ENCODE data around the gene PPP1R12B. TPM values are rescaled to one million over a fixed set of nuclear protein-coding genes. Genes with fewer than 3 reads are reported as not detected.
"Not testable (repeated sequence)": the region's sequence is repeated elsewhere in the genome, so short reads cannot be mapped to it uniquely, and the experiment has no call there.

Gene PPP1R12B
- total and polyA plus RNA-seq, 2 donors (not counting 1 experiment from before 2014, with no cell fraction given): 13.4 to 21.7 TPM

- DNase-seq (ENCODE audit: low read depth in 2 of 2): peak; percentile 74 to 89
- Histone ChIP-seq H3K27me3 (ENCODE audit: control insufficient read depth, insufficient read depth, low read length) (no peaks in the 10 kb centered on the region), H3K9ac (ENCODE audit: insufficient read depth, low read length) (no peak overlapping the region), H3K4me1 (ENCODE audit: control insufficient read depth, extremely low read depth, insufficient read depth, low read length) (peaks cover 2% of the 10 kb centered on the region), H4K20me1 (ENCODE audit: control insufficient read depth, extremely low read depth, insufficient read depth, low read length) (no peaks in the 10 kb centered on the region), H3K79me2 (ENCODE audit: control insufficient read depth, insufficient read depth, low read length) (no peaks in the 10 kb centered on the region), H3K27ac (ENCODE audit: insufficient read depth, low read length) (no peak overlapping the region), H3K36me3 (ENCODE audit: control insufficient read depth, insufficient read depth, low read length) (no peaks in the 10 kb centered on the region), H3K9me3 (ENCODE audit: control insufficient read depth, insufficient read depth, low read depth, low read length) (no peaks in the 10 kb centered on the region), H3K4me2 (ENCODE audit: extremely low read depth, insufficient read depth, low read length) (no peak overlapping the region), H3K4me3 (replicated peaks in 1 of 4; ENCODE audit: control extremely low read depth in 1 of 4, insufficient read depth in 1 of 4, low read depth in 3 of 4, low read length in 4 of 4) (peak overlapping the region in 1 of 4 experiments; percentile 9), H2AFZ (ENCODE audit: low read length) (no peak overlapping the region)
- TF ChIP-seq EZH2 (IDR thresholded peaks at IDR 0.05; ENCODE audit: low read length, missing control alignments) (no peak), CTCF (conservative IDR thresholded peaks at IDR 0.05 in 1 of 2, IDR thresholded peaks at IDR 0.05 in 1 of 2; ENCODE audit: low read depth in 1 of 2, low read length in 2 of 2) (no peak)
Observed at GRCh38 chr1:202505356-202505755, 156.9 kb downstream of the PPP1R12B start.

GRCh38 chr1:202505880-202506575 lies 157.5 kb downstream of the PPP1R12B start:
- H3K9ac ChIP-seq (ENCODE audit: insufficient read depth, low read length); H3K4me1 ChIP-seq (ENCODE audit: control insufficient read depth, extremely low read depth, insufficient read depth, low read length); H3K36me3 ChIP-seq (ENCODE audit: control insufficient read depth, insufficient read depth, low read length); H3K4me2 ChIP-seq (ENCODE audit: extremely low read depth, insufficient read depth, low read length); H4K20me1 ChIP-seq (ENCODE audit: control insufficient read depth, extremely low read depth, insufficient read depth, low read length); H3K9me3 ChIP-seq (ENCODE audit: control insufficient read depth, insufficient read depth, low read depth, low read length); H3K27me3 ChIP-seq (ENCODE audit: control insufficient read depth, insufficient read depth, low read length); H3K4me3 ChIP-seq (replicated peaks in 1 of 4; ENCODE audit: control extremely low read depth in 1 of 4, insufficient read depth in 1 of 4, low read depth in 3 of 4, low read length in 4 of 4); H3K79me2 ChIP-seq (ENCODE audit: control insufficient read depth, insufficient read depth, low read length); H2AFZ ChIP-seq (ENCODE audit: low read length): not testable (repeated sequence)
- DNase-seq (ENCODE audit: low read depth in 2 of 2): peak; percentile 76 to 85
- peak overlapping the region; percentile 13 for H3K27ac ChIP-seq (ENCODE audit: insufficient read depth, low read length)

GRCh38 chr1:202508863-202509262 lies 160.4 kb downstream of the PPP1R12B start:
- not testable (repeated sequence) for H2AFZ ChIP-seq (ENCODE audit: low read length); H4K20me1 ChIP-seq (ENCODE audit: control insufficient read depth, extremely low read depth, insufficient read depth, low read length); H3K36me3 ChIP-seq (ENCODE audit: control insufficient read depth, insufficient read depth, low read length); DNase-seq (ENCODE audit: low read depth in 2 of 2); H3K9ac ChIP-seq (ENCODE audit: insufficient read depth, low read length); H3K79me2 ChIP-seq (ENCODE audit: control insufficient read depth, insufficient read depth, low read length); H3K27ac ChIP-seq (ENCODE audit: insufficient read depth, low read length); H3K4me1 ChIP-seq (ENCODE audit: control insufficient read depth, extremely low read depth, insufficient read depth, low read length); H3K27me3 ChIP-seq (ENCODE audit: control insufficient read depth, insufficient read depth, low read length); H3K4me2 ChIP-seq (ENCODE audit: extremely low read depth, insufficient read depth, low read length); H3K9me3 ChIP-seq (ENCODE audit: control insufficient read depth, insufficient read depth, low read depth, low read length); H3K4me3 ChIP-seq (replicated peaks in 1 of 4; ENCODE audit: control extremely low read depth in 1 of 4, insufficient read depth in 1 of 4, low read depth in 3 of 4, low read length in 4 of 4)

GRCh38 chr1:202513875-202514274 lies 165.4 kb downstream of the PPP1R12B start:
- not testable (repeated sequence) for H3K79me2 ChIP-seq (ENCODE audit: control insufficient read depth, insufficient read depth, low read length); H3K4me2 ChIP-seq (ENCODE audit: extremely low read depth, insufficient read depth, low read length); H3K4me3 ChIP-seq (replicated peaks in 1 of 4; ENCODE audit: control extremely low read depth in 1 of 4, insufficient read depth in 1 of 4, low read depth in 3 of 4, low read length in 4 of 4); DNase-seq (ENCODE audit: low read depth in 2 of 2); H3K27ac ChIP-seq (ENCODE audit: insufficient read depth, low read length); H2AFZ ChIP-seq (ENCODE audit: low read length); H3K9ac ChIP-seq (ENCODE audit: insufficient read depth, low read length); H4K20me1 ChIP-seq (ENCODE audit: control insufficient read depth, extremely low read depth, insufficient read depth, low read length); H3K27me3 ChIP-seq (ENCODE audit: control insufficient read depth, insufficient read depth, low read length); H3K9me3 ChIP-seq (ENCODE audit: control insufficient read depth, insufficient read depth, low read depth, low read length); H3K4me1 ChIP-seq (ENCODE audit: control insufficient read depth, extremely low read depth, insufficient read depth, low read length); H3K36me3 ChIP-seq (ENCODE audit: control insufficient read depth, insufficient read depth, low read length)
